Ovary (tissue), 9 donors: ENCODE results near the gene TMEM120B. TPM values are rescaled to one million over a fixed set of nuclear protein-coding genes. Genes with fewer than 3 reads are reported as not detected.

Experiments
- DNase-seq, 5 donors: peaks; one replicate each; pipeline ENCODE4 v3.0.0-alpha.2; 2019 to 2020
- H3K27ac ChIP-seq, 2 donors: fragments of 200-600 bp; one replicate each; pipeline versions ENCODE4 v1.5.1 to v1.8.0; 2019 to 2022
- H3K27me3 ChIP-seq: fragments of 200-600 bp; one replicate; pipeline ENCODE4 v1.8.0; 2022
- H3K36me3 ChIP-seq: fragments of 200-600 bp; sonication (generic); one replicate; pipeline ENCODE4 v1.5.1; 2019
- H3K4me1 ChIP-seq: one replicate; pipeline ENCODE4 v1.8.1; 2013; ENCODE audit warnings: mild to moderate bottlenecking, moderate library complexity; ENCODE audit not compliant: insufficient read depth
- H3K4me3 ChIP-seq: fragments of 200-600 bp; sonication (generic); one replicate; pipeline ENCODE4 v1.5.1; 2017
- H3K9me3 ChIP-seq, 2 donors: fragments of 200-600 bp in 1 of 2; sonication (generic) in 1 of 2; one replicate each; pipeline versions ENCODE4 v1.5.1 to v1.8.1; 2013 to 2019; ENCODE audit warnings: mild to moderate bottlenecking in 1 of 2, moderate library complexity in 1 of 2
- EP300 ChIP-seq: sonication (generic); formaldehyde crosslinking; IDR thresholded peaks from one replicate; pipeline ENCODE4 v1.6.1; 2017; ENCODE audit warnings: antibody characterized with exemption
- POLR2A ChIP-seq: fragments of 450-650 bp; IDR thresholded peaks from one replicate; pipeline ENCODE4 v1.6.1; 2017; ENCODE audit warnings: antibody characterized with exemption, mild to moderate bottlenecking, moderate library complexity
- WGBS, 3 donors: extraction: QIAGEN DNeasy Blood & Tissue Kit in 1 of 3; methylation state at CpG; one replicate each; pipeline versions ENCODE4 v1.1.5 to v1.1.7; 2013 to 2017; 5-methylcytosine and 5-hydroxymethylcytosine counted together
- intact Hi-C, 4 donors: fragments of 100-400 bp; cut with DNase I; formaldehyde crosslinking; loops; one replicate each; pipeline versions ENCODE4 v1.11.0 to v1.15.1; 2022 to 2023
- polyA plus RNA-seq, 2 donors: library from polyadenylated mRNA; stranded (reverse); fragments of 200-250 nt in 1 of 2; fragments of 350-450 nt in 1 of 2; fragmentation: Illumina TruSeq in 1 of 2; extraction: RNeasy Lipid Tissue Mini Kit (QIAGEN cat#74804) in 1 of 2; gene quantifications; one replicate each; pipeline ENCODE4 v1.2.3, GENCODE V29; 2013 to 2014
- total RNA-seq, 7 donors: library from RNA; depleted of rRNA in 2 of 7; stranded (reverse); fragments of >200 nt in 2 of 7; fragmentation: NEBNext Ultra II Directional in 3 of 7; extraction: Animal tissue kit (Norgen Biotek cat#: 25700) in 3 of 7; gene quantifications; one replicate each; pipeline versions ENCODE4 v1.1.0 to v1.2.4, GENCODE V29; 2016 to 2023
- TF ChIP-seq, protein P1 (sequence below), 3 donors: fragments of 450-650 bp in 2 of 3; fragments of 200-600 bp in 1 of 3; IDR thresholded peaks; one replicate each; pipeline versions ENCODE4 v1.5.1 to v1.8.0; 2016 to 2022; ENCODE audit warnings: antibody characterized with exemption in 3 of 3, mild to moderate bottlenecking in 1 of 3
- donor health status: DM: no; HTN: no; CAD: no; lungs with moderate emphysema.
- donor health status: DM: no; HTN: no; CAD: no.
- donor health status: Bipolar disorder and iron deficiency.
- donor health status: DM: yes; HTN: yes; CAD: no.
- donor health status: DM: no; HTN: no; CAD: no.
- donor health status: DM: yes; HTN: yes; CAD: no.

Gene TMEM120B
- total and polyA plus RNA-seq, 9 donors, result 2.0 to 15.3 (median 7.1) TPM

GRCh38 chr12:121805171-121806008 lies 92.8 kb downstream of the TMEM120B start:
- 1% methylated on average over 41 to 45 of the region's 45 CpGs for WGBS, 3 donors
- H3K4me1 ChIP-seq, result peaks cover 8% of the 10 kb centered on the region
- TF ChIP-seq EP300 (no peak), POLR2A (no peak)
- TF ChIP-seq, protein P1, sequence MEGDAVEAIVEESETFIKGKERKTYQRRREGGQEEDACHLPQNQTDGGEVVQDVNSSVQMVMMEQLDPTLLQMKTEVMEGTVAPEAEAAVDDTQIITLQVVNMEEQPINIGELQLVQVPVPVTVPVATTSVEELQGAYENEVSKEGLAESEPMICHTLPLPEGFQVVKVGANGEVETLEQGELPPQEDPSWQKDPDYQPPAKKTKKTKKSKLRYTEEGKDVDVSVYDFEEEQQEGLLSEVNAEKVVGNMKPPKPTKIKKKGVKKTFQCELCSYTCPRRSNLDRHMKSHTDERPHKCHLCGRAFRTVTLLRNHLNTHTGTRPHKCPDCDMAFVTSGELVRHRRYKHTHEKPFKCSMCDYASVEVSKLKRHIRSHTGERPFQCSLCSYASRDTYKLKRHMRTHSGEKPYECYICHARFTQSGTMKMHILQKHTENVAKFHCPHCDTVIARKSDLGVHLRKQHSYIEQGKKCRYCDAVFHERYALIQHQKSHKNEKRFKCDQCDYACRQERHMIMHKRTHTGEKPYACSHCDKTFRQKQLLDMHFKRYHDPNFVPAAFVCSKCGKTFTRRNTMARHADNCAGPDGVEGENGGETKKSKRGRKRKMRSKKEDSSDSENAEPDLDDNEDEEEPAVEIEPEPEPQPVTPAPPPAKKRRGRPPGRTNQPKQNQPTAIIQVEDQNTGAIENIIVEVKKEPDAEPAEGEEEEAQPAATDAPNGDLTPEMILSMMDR (IDR thresholded peaks at IDR 0.05), result no peak
- H3K9me3 ChIP-seq, result no peaks in the 10 kb centered on the region
- intact Hi-C loops, result loop anchor here in 1 of 4 donors (10.0 kb wide), 1 partner anchor 319 kb away; no protein-coding TSS in a partner anchor
- H3K27ac ChIP-seq, result peak overlapping the region; percentile 100
- H3K36me3 ChIP-seq, result no peaks in the 10 kb centered on the region
- H3K4me3 ChIP-seq, result peak overlapping the region; percentile 77
- DNase-seq, result peak in 3 of 5 donors; percentile 45 to 62 (median 52)
- no peaks in the 10 kb centered on the region for H3K27me3 ChIP-seq

DNA sequence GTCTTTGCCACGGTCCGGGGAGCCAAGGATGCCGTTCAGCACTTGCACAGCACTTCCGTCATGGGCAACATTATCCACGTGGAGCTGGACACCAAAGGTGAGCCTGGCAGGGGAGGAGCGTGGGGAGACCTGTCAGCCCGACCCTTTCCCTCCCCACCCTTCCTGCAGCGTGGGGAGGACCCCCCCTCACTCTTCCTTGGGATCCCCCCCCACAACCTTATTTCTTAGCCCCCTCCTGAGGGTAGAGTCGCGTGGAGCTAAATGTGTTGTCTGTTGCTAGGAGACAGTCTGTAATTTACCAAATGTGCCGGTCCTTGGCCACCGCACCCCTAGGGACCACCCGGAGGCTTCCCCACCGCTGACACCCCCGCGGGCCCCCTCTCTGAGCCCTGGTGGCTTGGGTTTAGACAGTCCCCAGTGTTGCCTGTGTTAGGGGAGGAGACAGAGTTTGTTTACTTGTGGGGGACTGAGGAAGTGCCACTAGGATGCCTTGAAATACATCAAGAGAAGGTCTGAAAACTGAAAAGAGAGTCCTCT lies 93.5 kb downstream of the TMEM120B start:
- Histone ChIP-seq H3K4me1 (peaks cover 8% of the 10 kb centered on the region), H3K36me3 (no peaks in the 10 kb centered on the region), H3K9me3 (no peaks in the 10 kb centered on the region), H3K27ac (peak overlapping the region in 1 of 2 donors; percentile 25), H3K27me3 (no peaks in the 10 kb centered on the region), H3K4me3 (peak overlapping the region; percentile 77)
- WGBS, 3 donors, result 3 to 8% (median 5%) methylated on average over 16 of the region's 16 CpGs
- intact Hi-C loops, result loop anchor here in 1 of 4 donors (10.0 kb wide), 1 partner anchor 319 kb away; no protein-coding TSS in a partner anchor
- DNase-seq, result peak in 2 of 5 donors; percentile 12 to 29
- TF ChIP-seq, protein P1 (IDR thresholded peaks at IDR 0.05), result no peak
- no peak for TF ChIP-seq POLR2A
- no peak for TF ChIP-seq EP300

GRCh38 chr12:121806546-121807423 lies 94.2 kb downstream of the TMEM120B start:
- no peak for TF ChIP-seq POLR2A
- TF ChIP-seq, protein P1 (IDR thresholded peaks at IDR 0.05), result no peak
- 29 to 33% (median 31%) methylated on average over 21 of the region's 21 CpGs for WGBS, 3 donors

More at GRCh38 chr12:121806546-121807423, 94.2 kb downstream of the TMEM120B start:
- Histone ChIP-seq H3K9me3 (no peaks in the 10 kb centered on the region), H3K4me1 (peaks cover 8% of the 10 kb centered on the region), H3K4me3 (peak overlapping the region; percentile 77), H3K27ac (peak overlapping the region in 1 of 2 donors; percentile 25), H3K27me3 (no peaks in the 10 kb centered on the region), H3K36me3 (no peaks in the 10 kb centered on the region)
- DNase-seq, result peak in 2 of 5 donors; percentile 8 to 19
- intact Hi-C loops, result loop anchor here in 1 of 4 donors (10.0 kb wide), 1 partner anchor 318 kb away; no protein-coding TSS in a partner anchor
